DMS153 treated with DMSO at 0.1 percent for 48 hours (cell line): ENCODE data around the gene SLC15A1.
"Not testable (repeated sequence)": the region's sequence is repeated elsewhere in the genome, so short reads cannot be mapped to it uniquely, and the experiment has no call there.

ENCODE experiments used
- DNase-seq: peaks from one replicate; lab custom pipeline; 2025; ENCODE audit not compliant: unreplicated experiment; lab: John Stamatoyannopoulos, UW

SLC15A1 gene

GRCh38 chr13:98754468-98754867, 2.0 kb upstream of the SLC15A1 start:
- not testable (repeated sequence) for DNase-seq

GRCh38 chr13:98751861-98752466, 508 bp downstream of the SLC15A1 start:
- no peak for DNase-seq

- DNase-seq = no peak
Observed at GRCh38 chr13:98751367-98751782, 1.1 kb downstream of the SLC15A1 start.

- DNase-seq = no peak
Observed at GRCh38 chr13:98749501-98749900, 3.0 kb downstream of the SLC15A1 start.

GRCh38 chr13:98746968-98747367, 5.5 kb downstream of the SLC15A1 start:
- no peak for DNase-seq

- DNase-seq = no peak
Observed at GRCh38 chr13:98743377-98743776, 9.1 kb downstream of the SLC15A1 start.

GRCh38 chr13:98742961-98743360, 9.5 kb downstream of the SLC15A1 start:
- DNase-seq = no peak

GRCh38 chr13:98741741-98742435, 10.6 kb downstream of the SLC15A1 start:
- DNase-seq = no peak

- no peak for DNase-seq
Observed at GRCh38 chr13:98740131-98740530, 12.3 kb downstream of the SLC15A1 start.

- no peak for DNase-seq
Observed at GRCh38 chr13:98738993-98739392, 13.5 kb downstream of the SLC15A1 start.

- no peak for DNase-seq
Observed at GRCh38 chr13:98738213-98738612, 14.3 kb downstream of the SLC15A1 start.

GRCh38 chr13:98731925-98732324, 20.5 kb downstream of the SLC15A1 start:
- no peak for DNase-seq

- no peak for DNase-seq
Observed at GRCh38 chr13:98731038-98731437, 21.4 kb downstream of the SLC15A1 start.

GRCh38 chr13:98730441-98730840, 22.0 kb downstream of the SLC15A1 start:
- no peak for DNase-seq

GRCh38 chr13:98729658-98730057, 22.8 kb downstream of the SLC15A1 start:
- no peak for DNase-seq

GRCh38 chr13:98722958-98723357, 29.5 kb downstream of the SLC15A1 start:
- no peak for DNase-seq

- no peak for DNase-seq
Observed at GRCh38 chr13:98721825-98722510, 30.5 kb downstream of the SLC15A1 start.

- no peak for DNase-seq
Observed at GRCh38 chr13:98719527-98720250, 32.8 kb downstream of the SLC15A1 start.

- no peak for DNase-seq
Observed at GRCh38 chr13:98717891-98718290, 34.6 kb downstream of the SLC15A1 start.

- DNase-seq = no peak
Observed at GRCh38 chr13:98717256-98717655, 35.2 kb downstream of the SLC15A1 start.

- DNase-seq = no peak
Observed at GRCh38 chr13:98710521-98710920, 42.0 kb downstream of the SLC15A1 start.
